Ishikawa (cell line): ENCODE data around the gene RAPGEF6.

ENCODE experiments used
- CEBPB ChIP-seq: IDR thresholded peaks from 2 replicates; pipeline ENCODE4 v1.6.1; 2012
- CREB1 ChIP-seq: IDR thresholded peaks from 2 replicates; pipeline ENCODE4 v1.6.1; 2012; ENCODE audit warnings: low read depth
- EGR1 ChIP-seq: IDR thresholded peaks from 2 replicates; pipeline ENCODE4 v1.6.1; 2012
- EP300 ChIP-seq: IDR thresholded peaks from 2 replicates; pipeline ENCODE4 v1.6.1; 2012; ENCODE audit warnings: borderline replicate concordance
- FOXM1 ChIP-seq: IDR thresholded peaks from 2 replicates; pipeline ENCODE4 v1.6.1; 2012; ENCODE audit warnings: low read depth, borderline replicate concordance
- MAX ChIP-seq: IDR thresholded peaks from 2 replicates; pipeline ENCODE4 v1.6.1; 2012
- RAD21 ChIP-seq: IDR thresholded peaks from 2 replicates; pipeline ENCODE4 v1.6.1; 2012; ENCODE audit warnings: low read depth
- TAF1 ChIP-seq: IDR thresholded peaks from 2 replicates; pipeline ENCODE4 v1.6.1; 2012; ENCODE audit warnings: low read depth, mild to moderate bottlenecking
- TCF12 ChIP-seq: IDR thresholded peaks from 2 replicates; pipeline ENCODE4 v1.6.1; 2012; ENCODE audit warnings: low read depth
- ZBTB7A ChIP-seq: IDR thresholded peaks from 2 replicates; pipeline ENCODE4 v1.6.1; 2012; ENCODE audit warnings: low read depth
- TF ChIP-seq, protein P1 (sequence below): IDR thresholded peaks from 2 replicates; pipeline ENCODE4 v1.6.1; 2012; ENCODE audit warnings: low read depth, mild to moderate bottlenecking

DNA sequence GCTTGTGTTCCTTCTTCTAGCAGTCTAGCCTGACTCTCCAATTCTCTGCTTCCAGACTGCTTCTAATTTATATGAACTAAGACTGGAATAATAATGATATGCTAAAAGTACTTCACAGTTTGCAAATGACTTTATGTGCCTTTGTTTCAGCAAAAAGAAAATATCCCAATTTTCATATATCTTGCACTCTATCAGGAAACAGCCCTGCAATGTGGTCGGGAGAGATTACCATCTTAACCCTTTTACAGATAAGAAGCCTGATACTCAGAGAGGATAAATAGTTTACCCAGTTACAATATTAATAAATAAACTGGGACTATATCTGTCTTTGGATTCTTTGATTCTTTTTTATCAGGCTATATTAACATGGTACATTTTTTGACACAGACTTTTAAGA lies 245.2 kb downstream of the RAPGEF6 start:
- no peak for TF ChIP-seq MAX
- TF ChIP-seq EP300, result no peak
- no peak for TF ChIP-seq TAF1
- no peak for TF ChIP-seq RAD21
- TF ChIP-seq FOXM1, result no peak
- TF ChIP-seq ZBTB7A, result no peak
- no peak for TF ChIP-seq TCF12
- TF ChIP-seq CEBPB, result no peak
- TF ChIP-seq, protein P1, sequence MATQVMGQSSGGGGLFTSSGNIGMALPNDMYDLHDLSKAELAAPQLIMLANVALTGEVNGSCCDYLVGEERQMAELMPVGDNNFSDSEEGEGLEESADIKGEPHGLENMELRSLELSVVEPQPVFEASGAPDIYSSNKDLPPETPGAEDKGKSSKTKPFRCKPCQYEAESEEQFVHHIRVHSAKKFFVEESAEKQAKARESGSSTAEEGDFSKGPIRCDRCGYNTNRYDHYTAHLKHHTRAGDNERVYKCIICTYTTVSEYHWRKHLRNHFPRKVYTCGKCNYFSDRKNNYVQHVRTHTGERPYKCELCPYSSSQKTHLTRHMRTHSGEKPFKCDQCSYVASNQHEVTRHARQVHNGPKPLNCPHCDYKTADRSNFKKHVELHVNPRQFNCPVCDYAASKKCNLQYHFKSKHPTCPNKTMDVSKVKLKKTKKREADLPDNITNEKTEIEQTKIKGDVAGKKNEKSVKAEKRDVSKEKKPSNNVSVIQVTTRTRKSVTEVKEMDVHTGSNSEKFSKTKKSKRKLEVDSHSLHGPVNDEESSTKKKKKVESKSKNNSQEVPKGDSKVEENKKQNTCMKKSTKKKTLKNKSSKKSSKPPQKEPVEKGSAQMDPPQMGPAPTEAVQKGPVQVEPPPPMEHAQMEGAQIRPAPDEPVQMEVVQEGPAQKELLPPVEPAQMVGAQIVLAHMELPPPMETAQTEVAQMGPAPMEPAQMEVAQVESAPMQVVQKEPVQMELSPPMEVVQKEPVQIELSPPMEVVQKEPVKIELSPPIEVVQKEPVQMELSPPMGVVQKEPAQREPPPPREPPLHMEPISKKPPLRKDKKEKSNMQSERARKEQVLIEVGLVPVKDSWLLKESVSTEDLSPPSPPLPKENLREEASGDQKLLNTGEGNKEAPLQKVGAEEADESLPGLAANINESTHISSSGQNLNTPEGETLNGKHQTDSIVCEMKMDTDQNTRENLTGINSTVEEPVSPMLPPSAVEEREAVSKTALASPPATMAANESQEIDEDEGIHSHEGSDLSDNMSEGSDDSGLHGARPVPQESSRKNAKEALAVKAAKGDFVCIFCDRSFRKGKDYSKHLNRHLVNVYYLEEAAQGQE, result no peak
- TF ChIP-seq CREB1, result no peak
- no peak for TF ChIP-seq EGR1
